OCI-LY7 (cell line): ENCODE measurements around the gene CXCR6.

Experiments
- CTCF ChIP-seq: fragments of 200-600 bp; sonication (generic); conservative IDR thresholded peaks from 2 replicates; pipeline ENCODE4 v1.5.1; 2014; ENCODE audit warnings: mild to moderate bottlenecking, antibody characterized with exemption, low read length, moderate library complexity, mixed read lengths
- EZH2phosphoT487 ChIP-seq: fragments of 200-600 bp; sonication (generic); IDR thresholded peaks from 2 replicates; pipeline ENCODE4 v1.6.1; 2018; ENCODE audit warnings: low read depth, borderline replicate concordance, mild to moderate bottlenecking, mixed run types, antibody characterized with exemption, low read length, moderate library complexity, mixed read lengths

GRCh38 chr3:45974686-45975085 lies 31.4 kb downstream of the CXCR6 start:
- TF ChIP-seq CTCF (no peak), EZH2phosphoT487 (no peak)
